ENCODE measurements around the gene CEP164.

The CEP164 gene

GRCh38 chr11:117418737-117419481 lies 91.3 kb downstream of the CEP164 start:
- no peak for DNase-seq (ENCODE audit: low read depth in 2 of 2, low spot score in 1 of 2)

- DNase-seq (ENCODE audit: low read depth in 2 of 2, low spot score in 1 of 2): no peak
Measured at GRCh38 chr11:117419482-117420142, 92.0 kb downstream of the CEP164 start.

- no peak for DNase-seq (ENCODE audit: low read depth in 2 of 2, low spot score in 1 of 2)
Measured at GRCh38 chr11:117420143-117420485, 92.5 kb downstream of the CEP164 start.

- no peak for DNase-seq (ENCODE audit: low read depth in 2 of 2, low spot score in 1 of 2)
Measured at GRCh38 chr11:117420598-117420997, 92.9 kb downstream of the CEP164 start.

GRCh38 chr11:117421041-117421440 lies 93.4 kb downstream of the CEP164 start:
- DNase-seq (ENCODE audit: low read depth in 2 of 2, low spot score in 1 of 2): no peak

- no peak for DNase-seq (ENCODE audit: low read depth in 2 of 2, low spot score in 1 of 2)
Measured at GRCh38 chr11:117421476-117421875, 93.8 kb downstream of the CEP164 start.

GRCh38 chr11:117423046-117423575 lies 95.5 kb downstream of the CEP164 start:
- DNase-seq (ENCODE audit: low read depth in 2 of 2, low spot score in 1 of 2): no peak

GRCh38 chr11:117424781-117425180 lies 97.1 kb downstream of the CEP164 start:
- no peak for DNase-seq (ENCODE audit: low read depth in 2 of 2, low spot score in 1 of 2)

- DNase-seq (ENCODE audit: low read depth in 2 of 2, low spot score in 1 of 2): no peak
Measured at GRCh38 chr11:117425679-117426296, 98.1 kb downstream of the CEP164 start.

GRCh38 chr11:117426297-117426685 lies 98.6 kb downstream of the CEP164 start:
- DNase-seq (ENCODE audit: low read depth in 2 of 2, low spot score in 1 of 2): peak; percentile 21 to 55

- DNase-seq (ENCODE audit: low read depth in 2 of 2, low spot score in 1 of 2): no peak
Measured at GRCh38 chr11:117426941-117427340, 99.3 kb downstream of the CEP164 start.

- no peak for DNase-seq (ENCODE audit: low read depth in 2 of 2, low spot score in 1 of 2)
Measured at GRCh38 chr11:117427356-117427874, 99.8 kb downstream of the CEP164 start.

- DNase-seq (ENCODE audit: low read depth in 2 of 2, low spot score in 1 of 2): no peak
Measured at GRCh38 chr11:117428186-117428855, 100.7 kb downstream of the CEP164 start.

- no peak for DNase-seq (ENCODE audit: low read depth in 2 of 2, low spot score in 1 of 2)
Measured at GRCh38 chr11:117428856-117429229, 101.2 kb downstream of the CEP164 start.

GRCh38 chr11:117430293-117430955 lies 102.8 kb downstream of the CEP164 start:
- DNase-seq (ENCODE audit: low read depth in 2 of 2, low spot score in 1 of 2): no peak

- no peak for DNase-seq (ENCODE audit: low read depth in 2 of 2, low spot score in 1 of 2)
Measured at GRCh38 chr11:117431436-117431835, 103.8 kb downstream of the CEP164 start.

- DNase-seq (ENCODE audit: low read depth in 2 of 2, low spot score in 1 of 2): no peak
Measured at GRCh38 chr11:117433717-117434116, 106.1 kb downstream of the CEP164 start.

GRCh38 chr11:117434481-117434880 lies 106.8 kb downstream of the CEP164 start:
- DNase-seq (ENCODE audit: low read depth in 2 of 2, low spot score in 1 of 2): no peak

GRCh38 chr11:117435326-117435725 lies 107.7 kb downstream of the CEP164 start:
- no peak for DNase-seq (ENCODE audit: low read depth in 2 of 2, low spot score in 1 of 2)

GRCh38 chr11:117437041-117437790 lies 109.6 kb downstream of the CEP164 start:
- no peak for DNase-seq (ENCODE audit: low read depth in 2 of 2, low spot score in 1 of 2)

All from stimulated activated CD8-positive, alpha-beta memory T cell treated with anti-CD3 and anti-CD28 coated beads, Interleukin-4, amount 100 ng/mL, for 4 hours (primary cell).